K562 (cell line): ENCODE results near the gene MEF2C. TPM values are rescaled to one million over a fixed set of nuclear protein-coding genes. Genes with fewer than 3 reads are reported as not detected.

Experiments
- ARID1B ChIP-seq: fragments of 450-650 bp; IDR thresholded peaks from 2 replicates; pipeline ENCODE4 v1.6.1; 2016; ENCODE audit warnings: antibody characterized with exemption, mild to moderate bottlenecking, inconsistent platforms
- ARID3A ChIP-seq: IDR thresholded peaks from 2 replicates; pipeline ENCODE4 v1.6.1; 2012; ENCODE audit warnings: low read depth, low read length, improper control_type of control experiment, borderline replicate concordance
- ATF1 ChIP-seq, 2 experiments: fragments of 450-650 bp in 1 of 2; IDR thresholded peaks; 2 replicates each; pipeline ENCODE4 v1.6.1; 2016; ENCODE audit warnings: missing compliant biosample characterization in 1 of 2, missing genetic modification characterization in 1 of 2
- ATF3 ChIP-seq, 2 experiments: fragments of 450-650 bp in 1 of 2; sonication (generic) in 1 of 2; formaldehyde crosslinking in 1 of 2; IDR thresholded peaks in 1 of 2; conservative IDR thresholded peaks in 1 of 2; 2 replicates each; pipeline versions ENCODE4 v1.6.1 to v1.8.1; 2016 to 2023; ENCODE audit warnings: mild to moderate bottlenecking in 2 of 2, moderate library complexity in 2 of 2, inconsistent platforms in 1 of 2, missing genetic modification reagents in 1 of 2
- BCL6 ChIP-seq: fragments of 250-450 bp; sonication (Bioruptor Pico); IDR thresholded peaks from 2 replicates; pipeline ENCODE4 v1.4.0; 2020
- C11orf30 ChIP-seq: fragments of 450-650 bp; IDR thresholded peaks from 2 replicates; pipeline ENCODE4 v1.6.1; 2016; ENCODE audit warnings: low read depth, mild to moderate bottlenecking
- CHAMP1 ChIP-seq: fragments of 450-650 bp; IDR thresholded peaks from 2 replicates; pipeline ENCODE4 v1.6.1; 2016; ENCODE audit warnings: mild to moderate bottlenecking
- FOXA3 ChIP-seq, 2 experiments: fragments of 450-650 bp in 1 of 2; sonication (generic) in 1 of 2; formaldehyde crosslinking; IDR thresholded peaks in 1 of 2; conservative IDR thresholded peaks in 1 of 2; 2 replicates each; pipeline versions ENCODE4 v1.4.0 to v1.8.0; 2020 to 2022; ENCODE audit warnings: mild to moderate bottlenecking in 2 of 2, missing genetic modification reagents in 1 of 2
- IRF2 ChIP-seq: sonication (generic); formaldehyde crosslinking; IDR thresholded peaks from 2 replicates; pipeline ENCODE4 v1.8.1; 2022; ENCODE audit warnings: mild to moderate bottlenecking, missing genetic modification reagents
- PBX2 ChIP-seq, 2 experiments: IDR thresholded peaks in 1 of 2; conservative IDR thresholded peaks in 1 of 2; 2 replicates each; pipeline ENCODE4 v1.6.1; 2016; ENCODE audit warnings: low read depth in 2 of 2, mild to moderate bottlenecking in 1 of 2, missing compliant biosample characterization in 1 of 2, missing genetic modification characterization in 1 of 2, moderate library complexity in 1 of 2
- RNF2 ChIP-seq: sonication (generic); IDR thresholded peaks from 2 replicates; pipeline ENCODE4 v1.6.1; 2016
- SMARCA4 ChIP-seq: fragments of 450-650 bp; IDR thresholded peaks from 2 replicates; pipeline ENCODE4 v1.6.1; 2016
- SMARCC2 ChIP-seq: fragments of 450-650 bp; IDR thresholded peaks from 2 replicates; pipeline ENCODE4 v1.6.1; 2017; ENCODE audit warnings: antibody characterized with exemption, moderate library complexity, mild to moderate bottlenecking, low read depth
- TBL1XR1 ChIP-seq, 2 experiments: IDR thresholded peaks; 2 replicates each; pipeline ENCODE4 v1.6.1; 2012; ENCODE audit warnings: improper control_type of control experiment in 2 of 2, low read length in 2 of 2, mild to moderate bottlenecking in 1 of 2
- THAP12 ChIP-seq: fragments of 250-450 bp; sonication (Bioruptor Pico); IDR thresholded peaks from 2 replicates; pipeline ENCODE4 v1.9.0; 2021; ENCODE audit warnings: mild to moderate bottlenecking, inconsistent platforms
- ZKSCAN3 ChIP-seq: fragments of 250-450 bp; sonication (Bioruptor Pico); IDR thresholded peaks from 2 replicates; pipeline ENCODE4 v1.4.0; 2020
- ZNF24 ChIP-seq: fragments of 450-650 bp; IDR thresholded peaks from 2 replicates; pipeline ENCODE4 v1.6.1; 2016
- polyA plus RNA-seq, 8 experiments: library from polyadenylated mRNA; depleted of rRNA in 4 of 8; stranded (reverse) in 5 of 8; unstranded in 3 of 8; fragments of >200 nt; fragmentation: Nextera tagmentation in 2 of 8; fragmentation: Illumina TruSeq in 1 of 8; extraction: Ambion mirVana in 2 of 8; extraction: Trizol in 1 of 8; gene quantifications; 2 replicates each; pipeline versions ENCODE4 v1.2.1 to v1.2.3, GENCODE V29; 2011 to 2014; ENCODE audit warnings: inconsistent platforms in 1 of 8, missing spikeins in 1 of 8
- total RNA-seq, 7 experiments: library from RNA; depleted of rRNA in 6 of 7; stranded (reverse); fragments of >200 nt in 6 of 7; fragmentation: Illumina TruSeq in 2 of 7; extraction: Trizol in 2 of 7; gene quantifications; 2 replicates each; pipeline versions ENCODE4 v1.2.1 to v1.2.3, GENCODE V29; 2011 to 2021; ENCODE audit warnings: low replicate concordance in 1 of 7

Gene MEF2C
- total and polyA plus RNA-seq, 9 of the 15 experiments (the other 6 are each of a cell fraction or from before 2014, with no cell fraction given), result 25.1 to 67.8 (median 58.3) TPM

- no peak for TF ChIP-seq PBX2 (CRISPR knock-in tag; IDR thresholded peaks at IDR 0.05; ENCODE audit: low read depth)
- peak; percentile 95 for TF ChIP-seq PBX2 (tag; conservative IDR thresholded peaks at IDR 0.05; ENCODE audit: low read depth)
- TF ChIP-seq ZKSCAN3, result no peak
- TF ChIP-seq FOXA3 (CRISPR knock-in tag; conservative IDR thresholded peaks at IDR 0.05 in 1 of 2, IDR thresholded peaks at IDR 0.05 in 1 of 2), result no peak
- peak; percentile 91; the same call in 1 of the 2 replicates for TF ChIP-seq ARID3A
- peak; percentile 76; the same call in 1 of the 2 replicates for TF ChIP-seq RNF2
- TF ChIP-seq ARID1B, result peak; percentile 94
- TF ChIP-seq BCL6, result no peak
- peak; percentile 70; the same call in 1 of the 2 replicates for TF ChIP-seq SMARCC2
- TF ChIP-seq ATF1 (CRISPR knock-in tag; IDR thresholded peaks at IDR 0.05), result no peak
- TF ChIP-seq ATF1 (tag; IDR thresholded peaks at IDR 0.05), result peak; percentile 47
- peak; percentile 92 for TF ChIP-seq SMARCA4
- TF ChIP-seq CHAMP1, result peak; percentile 31; the same call in 1 of the 2 replicates
- no peak for TF ChIP-seq IRF2 (CRISPR knock-in tag)
- TF ChIP-seq TBL1XR1 (IDR thresholded peaks at IDR 0.05; ENCODE audit: low read length in 2 of 2), result peak in 1 of 2 experiments; percentile 54; a peak in 1 of 4 replicates
- TF ChIP-seq THAP12 (CRISPR knock-in tag), result no peak
- peak; percentile 58 for TF ChIP-seq ATF3 (IDR thresholded peaks at IDR 0.05)
- TF ChIP-seq ATF3 (CRISPR knock-in tag; conservative IDR thresholded peaks at IDR 0.05), result no peak
- TF ChIP-seq ZNF24, result no peak
- peak; percentile 72 for TF ChIP-seq C11orf30
These were observed 41.3 kb upstream of the MEF2C start (continued) for GRCh38 chr5:88924330-88924657.
